HUES6 (cell line): ENCODE data around the gene PHYHIPL.

Experiments
- H3K27ac ChIP-seq: 2 replicates; pipeline ENCODE4 v1.7.0; 2013; ENCODE audit warnings: low read depth, mild to moderate bottlenecking, low read length, inconsistent platforms
- H3K27me3 ChIP-seq: 2 replicates; pipeline ENCODE4 v1.6.1; 2013; ENCODE audit warnings: low read length; ENCODE audit not compliant: control insufficient read depth, insufficient read depth
- H3K36me3 ChIP-seq: 2 replicates; pipeline ENCODE4 v1.6.1; 2013; ENCODE audit warnings: low read length; ENCODE audit not compliant: control insufficient read depth, insufficient read depth
- H3K4me1 ChIP-seq: 2 replicates; pipeline ENCODE4 v1.6.1; 2013; ENCODE audit warnings: low read length; ENCODE audit not compliant: control insufficient read depth, insufficient read depth
- H3K4me3 ChIP-seq: 2 replicates; pipeline ENCODE4 v1.5.1; 2013; ENCODE audit warnings: low read depth, low read length
- H3K9ac ChIP-seq: one replicate; pipeline ENCODE4 v1.6.1; 2013; ENCODE audit warnings: mild to moderate bottlenecking, low read length
- H3K9me3 ChIP-seq: 2 replicates; pipeline ENCODE4 v1.6.1; 2013; ENCODE audit warnings: low read depth, low read length; ENCODE audit not compliant: control insufficient read depth, insufficient read depth

The PHYHIPL gene

GRCh38 chr10:59176241-59177030, at the start of gene PHYHIPL:
TSS of gene PHYHIPL (plus strand) at chr10:59176643. CDS start at chr10:59176854, 211 bp downstream.
- Histone ChIP-seq H3K36me3 (no peaks in the 10 kb centered on the region), H3K9ac (no peak within 1 kb of the TSS), H3K9me3 (no peaks in the 10 kb centered on the region), H3K4me1 (no peaks in the 10 kb centered on the region), H3K4me3 (peak within 1 kb of the TSS; percentile 61), H3K27me3 (peaks cover 61% of the 10 kb centered on the region), H3K27ac (no peak within 1 kb of the TSS)

GRCh38 chr10:59126991-59127390, 49.5 kb upstream of the PHYHIPL start:
- no peak overlapping the region for H3K27ac ChIP-seq
- no peaks in the 10 kb centered on the region for H3K9me3 ChIP-seq
- H3K4me1 ChIP-seq: no peaks in the 10 kb centered on the region
- H3K36me3 ChIP-seq: no peaks in the 10 kb centered on the region
- H3K4me3 ChIP-seq: no peak overlapping the region
- H3K27me3 ChIP-seq: no peaks in the 10 kb centered on the region
- no peak overlapping the region for H3K9ac ChIP-seq

- Histone ChIP-seq H3K4me3 (no peak overlapping the region), H3K9ac (no peak overlapping the region), H3K4me1 (no peaks in the 10 kb centered on the region), H3K36me3 (no peaks in the 10 kb centered on the region), H3K27ac (no peak overlapping the region), H3K27me3 (no peaks in the 10 kb centered on the region), H3K9me3 (no peaks in the 10 kb centered on the region)
Measured at GRCh38 chr10:59127991-59128390, 48.5 kb upstream of the PHYHIPL start.

GRCh38 chr10:59129867-59130266, 46.6 kb upstream of the PHYHIPL start:
- Histone ChIP-seq H3K27me3 (no peaks in the 10 kb centered on the region), H3K27ac (no peak overlapping the region), H3K4me3 (no peak overlapping the region), H3K4me1 (no peaks in the 10 kb centered on the region), H3K9me3 (no peaks in the 10 kb centered on the region), H3K36me3 (no peaks in the 10 kb centered on the region), H3K9ac (no peak overlapping the region)

GRCh38 chr10:59131666-59132065, 44.8 kb upstream of the PHYHIPL start:
- H3K9ac ChIP-seq: no peak overlapping the region
- no peaks in the 10 kb centered on the region for H3K27me3 ChIP-seq
- no peak overlapping the region for H3K4me3 ChIP-seq
- no peaks in the 10 kb centered on the region for H3K9me3 ChIP-seq
- no peaks in the 10 kb centered on the region for H3K4me1 ChIP-seq
- no peak overlapping the region for H3K27ac ChIP-seq
- H3K36me3 ChIP-seq: no peaks in the 10 kb centered on the region

- H3K36me3 ChIP-seq: no peaks in the 10 kb centered on the region
- no peaks in the 10 kb centered on the region for H3K9me3 ChIP-seq
- H3K27me3 ChIP-seq: no peaks in the 10 kb centered on the region
- no peak overlapping the region for H3K4me3 ChIP-seq
- H3K4me1 ChIP-seq: no peaks in the 10 kb centered on the region
- no peak overlapping the region for H3K9ac ChIP-seq
- H3K27ac ChIP-seq: no peak overlapping the region
Measured at GRCh38 chr10:59133841-59134593, 42.4 kb upstream of the PHYHIPL start.

GRCh38 chr10:59134785-59135184, 41.7 kb upstream of the PHYHIPL start:
- Histone ChIP-seq H3K27me3 (no peaks in the 10 kb centered on the region), H3K4me3 (no peak overlapping the region), H3K9me3 (no peaks in the 10 kb centered on the region), H3K36me3 (no peaks in the 10 kb centered on the region), H3K27ac (no peak overlapping the region), H3K4me1 (no peaks in the 10 kb centered on the region), H3K9ac (no peak overlapping the region)

GRCh38 chr10:59135275-59135674, 41.2 kb upstream of the PHYHIPL start:
- Histone ChIP-seq H3K4me1 (no peaks in the 10 kb centered on the region), H3K9me3 (no peaks in the 10 kb centered on the region), H3K27ac (no peak overlapping the region), H3K27me3 (no peaks in the 10 kb centered on the region), H3K4me3 (no peak overlapping the region), H3K36me3 (no peaks in the 10 kb centered on the region), H3K9ac (no peak overlapping the region)

- Histone ChIP-seq H3K4me3 (no peak overlapping the region), H3K27me3 (no peaks in the 10 kb centered on the region), H3K9me3 (no peaks in the 10 kb centered on the region), H3K36me3 (no peaks in the 10 kb centered on the region), H3K9ac (no peak overlapping the region), H3K4me1 (no peaks in the 10 kb centered on the region), H3K27ac (no peak overlapping the region)
Measured at GRCh38 chr10:59138052-59138451, 38.4 kb upstream of the PHYHIPL start.

- Histone ChIP-seq H3K4me1 (no peaks in the 10 kb centered on the region), H3K9me3 (no peaks in the 10 kb centered on the region), H3K36me3 (no peaks in the 10 kb centered on the region), H3K27me3 (no peaks in the 10 kb centered on the region), H3K27ac (no peak overlapping the region), H3K4me3 (no peak overlapping the region), H3K9ac (no peak overlapping the region)
Measured at GRCh38 chr10:59143544-59143943, 32.9 kb upstream of the PHYHIPL start.

GRCh38 chr10:59148701-59149100, 27.7 kb upstream of the PHYHIPL start:
- Histone ChIP-seq H3K36me3 (no peaks in the 10 kb centered on the region), H3K4me1 (no peaks in the 10 kb centered on the region), H3K9me3 (no peaks in the 10 kb centered on the region), H3K27ac (no peak overlapping the region), H3K4me3 (no peak overlapping the region), H3K9ac (no peak overlapping the region), H3K27me3 (no peaks in the 10 kb centered on the region)
